Inflammatory macrophage treated with lipopolysaccharide for 4 hours (primary cell): ENCODE measurements around the gene ATF2.
"Not testable (repeated sequence)": the region's sequence is repeated elsewhere in the genome, so short reads cannot be mapped to it uniquely, and the experiment has no call there.

Experiments used
- DNase-seq: peaks from one replicate; pipeline ENCODE4 v3.0.0-alpha.2; 2020

Gene ATF2

DNA sequence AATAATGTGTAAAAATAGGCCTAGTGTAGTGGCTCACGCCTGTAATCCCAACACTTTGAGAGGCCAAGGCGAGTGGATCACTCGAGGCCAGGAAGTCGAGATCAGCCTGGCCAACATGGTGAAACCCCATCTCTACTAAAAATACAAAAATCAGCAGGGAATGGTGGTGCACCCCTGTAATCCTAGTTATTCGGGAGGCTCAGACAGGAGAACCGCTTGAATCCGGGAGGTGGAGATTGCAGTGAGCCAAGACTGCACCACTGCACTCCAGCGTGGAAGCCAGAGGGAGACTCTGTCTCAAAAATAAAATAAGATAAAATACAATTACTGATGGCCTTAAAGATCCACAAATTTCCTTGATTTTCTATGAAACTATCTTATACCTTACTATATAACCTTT lies 3.8 kb downstream of the ATF2 start:
- no peak for DNase-seq

DNA sequence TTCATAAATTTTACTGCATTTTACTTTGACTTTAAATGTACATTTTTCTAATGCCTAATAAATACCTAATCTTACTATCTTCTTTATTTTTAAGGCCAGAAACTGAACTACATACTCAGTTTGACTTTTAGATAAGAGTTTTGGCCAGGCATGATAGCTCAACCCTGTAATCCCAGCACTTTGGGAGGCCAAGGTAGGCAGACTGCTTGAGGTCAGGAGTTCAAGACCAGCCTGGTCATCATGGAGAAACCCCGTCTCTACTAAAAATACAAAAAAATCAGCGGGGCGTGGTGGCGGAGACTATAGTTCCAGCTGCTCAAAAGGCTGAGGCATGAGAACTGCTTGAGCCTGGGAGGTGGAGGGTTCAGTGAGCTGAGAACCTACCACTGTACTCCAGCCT lies 9.1 kb downstream of the ATF2 start:
- DNase-seq: no peak

DNA sequence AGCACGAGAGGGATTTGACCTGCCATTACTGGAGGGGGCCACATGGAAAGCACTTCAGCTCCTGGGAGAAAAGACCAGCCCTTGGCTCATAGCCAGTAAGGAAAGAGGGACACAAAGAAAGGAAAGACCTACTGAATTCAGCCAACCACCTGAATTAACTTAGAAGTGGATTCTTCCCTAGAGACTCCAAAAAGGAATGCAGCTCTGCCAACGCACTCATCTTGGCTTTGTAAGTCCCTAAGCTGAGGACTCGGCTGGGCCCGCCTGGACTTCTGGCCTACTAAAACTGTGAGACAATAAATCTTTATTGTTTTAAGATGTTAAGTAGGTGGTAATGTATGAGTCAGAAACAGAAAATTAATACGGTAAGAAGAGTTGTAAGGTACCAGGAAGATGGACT lies 11.5 kb downstream of the ATF2 start:
- no peak for DNase-seq

DNA sequence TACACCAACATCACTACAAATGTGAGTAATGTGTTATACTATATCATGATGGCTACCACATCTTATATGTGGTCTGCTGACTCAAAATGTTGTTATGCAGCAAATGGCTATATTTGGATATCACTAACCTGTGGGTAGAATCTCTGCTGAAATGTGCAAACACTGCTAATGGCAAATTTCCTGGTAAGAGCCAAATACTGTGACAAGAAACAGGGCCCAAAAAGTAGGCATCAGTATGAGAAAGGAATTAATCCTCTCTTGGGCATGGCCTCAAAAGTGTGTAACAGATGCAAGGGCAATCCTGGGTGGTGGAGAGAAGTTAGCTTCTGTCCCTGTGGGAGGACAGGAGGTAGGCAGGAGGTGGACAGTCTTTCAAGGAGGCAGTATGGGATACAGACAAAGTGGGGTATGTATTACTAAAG lies 13.3 kb downstream of the ATF2 start:
- DNase-seq: no peak

DNA sequence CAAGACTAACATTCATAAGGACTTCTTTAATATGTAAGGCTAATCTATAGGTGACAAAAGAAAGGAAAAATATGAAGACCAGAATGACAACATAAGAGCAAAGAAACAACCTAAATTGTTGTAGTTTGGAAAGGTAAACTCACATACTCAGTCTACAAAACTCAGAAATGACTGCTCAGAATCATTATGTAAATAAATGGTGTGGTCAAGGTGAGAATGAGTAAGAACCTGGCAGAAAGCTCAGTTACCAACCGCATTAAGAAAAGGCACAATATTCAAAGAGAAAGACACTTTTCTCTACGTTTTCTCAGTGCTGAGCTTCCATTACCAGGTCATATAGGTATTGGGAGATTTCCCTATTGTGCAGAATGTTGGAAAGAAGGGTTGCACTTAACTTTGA lies 15.8 kb downstream of the ATF2 start:
- DNase-seq: no peak

DNA sequence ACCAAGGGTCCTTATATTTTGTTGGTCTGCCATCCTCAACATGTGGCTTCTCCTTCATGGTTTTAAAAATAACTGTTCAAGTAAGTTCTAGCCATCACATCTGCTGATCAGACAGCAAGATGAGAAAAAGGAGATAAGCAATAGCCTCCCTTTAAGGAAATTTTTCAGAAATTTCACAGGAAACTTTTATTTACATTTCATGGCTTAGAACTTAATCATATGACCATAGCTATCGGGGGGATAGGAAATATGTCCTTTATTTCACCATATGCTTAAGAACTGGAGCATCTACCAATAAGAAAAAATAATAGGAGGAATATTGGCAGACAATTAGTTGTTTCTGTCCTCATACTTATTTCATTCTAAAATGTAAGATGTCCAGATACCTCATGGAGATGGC lies 16.2 kb downstream of the ATF2 start:
- DNase-seq: no peak

DNA sequence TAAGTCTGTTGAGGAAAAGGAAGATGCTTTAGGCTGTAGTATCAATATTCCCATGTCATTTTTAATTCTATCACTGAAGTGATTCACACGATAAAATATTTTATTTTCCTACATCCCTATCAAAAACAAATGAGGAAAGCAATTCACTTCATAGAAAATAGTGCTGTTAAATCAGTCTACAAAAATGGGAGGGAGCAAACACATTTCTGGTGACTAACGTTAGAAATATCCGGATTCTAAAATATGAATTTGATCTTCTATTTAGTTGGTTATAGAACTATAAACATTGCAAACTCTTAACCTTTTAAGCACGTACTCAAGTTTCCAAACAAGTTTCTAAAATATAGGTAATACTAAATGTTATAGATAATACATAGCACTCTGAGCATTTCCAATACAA lies 20.8 kb downstream of the ATF2 start:
- DNase-seq: no peak

DNA sequence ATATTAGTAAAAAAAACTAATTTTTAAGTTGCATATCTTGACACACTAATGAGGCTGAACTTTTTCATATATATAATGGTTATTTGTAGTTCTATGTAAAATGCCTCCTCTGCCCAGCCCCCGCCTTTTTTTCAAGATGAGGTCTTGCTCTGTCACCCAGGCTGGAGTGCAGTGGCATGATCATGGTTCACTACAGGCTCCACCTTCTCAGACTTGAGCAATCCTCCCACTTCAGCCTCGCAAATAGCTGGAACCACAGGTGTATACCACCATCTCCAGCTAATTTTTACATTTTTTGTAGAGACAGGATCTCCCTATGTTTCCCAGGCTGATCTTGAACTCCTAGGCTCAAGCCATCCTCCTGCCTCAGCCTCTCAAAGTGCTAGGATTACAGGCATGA lies 24.3 kb downstream of the ATF2 start:
- no peak for DNase-seq

DNA sequence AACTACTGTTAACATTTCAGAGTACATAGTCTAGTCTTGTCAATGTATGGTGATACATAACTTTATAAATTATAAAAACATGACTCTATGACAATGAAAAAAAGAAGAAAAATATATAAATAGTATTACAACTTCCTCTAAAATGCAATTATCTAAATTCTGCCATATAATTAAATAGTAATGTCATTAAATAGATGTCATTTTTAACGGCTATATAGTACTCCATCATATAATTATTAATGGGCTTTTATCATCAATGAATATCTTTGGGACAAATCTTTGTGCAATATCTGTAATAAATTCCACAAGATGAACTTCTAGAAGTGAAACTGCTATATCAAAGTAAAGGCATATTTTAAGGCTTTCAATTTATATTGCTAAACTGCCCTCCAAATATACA lies 24.8 kb downstream of the ATF2 start:
- DNase-seq: no peak

DNA sequence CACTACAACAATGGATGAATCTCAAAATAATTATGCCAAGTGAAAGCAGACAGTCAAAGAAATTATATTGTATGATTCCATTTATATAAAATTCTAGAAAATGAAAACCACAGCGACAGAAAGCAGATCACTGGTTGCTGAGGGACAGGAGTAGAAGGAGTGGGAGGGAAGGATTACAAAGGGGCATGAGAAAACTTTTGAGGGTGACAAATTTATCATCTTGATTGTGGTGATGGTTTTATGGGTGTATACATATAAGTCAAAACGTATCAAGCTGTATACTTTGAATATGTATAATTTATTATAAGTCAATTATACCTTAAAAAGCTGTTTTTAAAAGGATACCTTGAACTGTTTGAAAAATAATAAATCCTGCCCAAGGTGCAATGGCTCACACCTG lies 27.7 kb downstream of the ATF2 start:
- no peak for DNase-seq

DNA sequence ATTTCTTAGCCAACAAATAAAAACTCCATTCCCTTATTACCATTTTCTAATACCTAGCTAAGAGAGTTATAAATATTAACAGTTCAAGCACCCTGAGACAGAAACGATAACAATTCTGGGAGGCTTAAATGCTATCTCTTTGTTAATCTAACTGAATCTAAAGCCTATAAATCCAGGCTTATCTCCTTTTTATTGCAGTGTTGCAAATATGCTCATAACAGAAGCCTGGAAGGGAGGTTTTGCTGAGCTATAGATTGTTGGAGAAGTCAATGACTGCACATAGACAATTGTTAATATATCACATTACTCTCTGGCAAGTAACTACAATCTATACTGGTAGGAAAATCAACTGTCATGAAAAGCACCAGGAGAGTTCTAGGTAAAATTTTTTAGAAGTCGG lies 30.2 kb downstream of the ATF2 start:
- no peak for DNase-seq

DNA sequence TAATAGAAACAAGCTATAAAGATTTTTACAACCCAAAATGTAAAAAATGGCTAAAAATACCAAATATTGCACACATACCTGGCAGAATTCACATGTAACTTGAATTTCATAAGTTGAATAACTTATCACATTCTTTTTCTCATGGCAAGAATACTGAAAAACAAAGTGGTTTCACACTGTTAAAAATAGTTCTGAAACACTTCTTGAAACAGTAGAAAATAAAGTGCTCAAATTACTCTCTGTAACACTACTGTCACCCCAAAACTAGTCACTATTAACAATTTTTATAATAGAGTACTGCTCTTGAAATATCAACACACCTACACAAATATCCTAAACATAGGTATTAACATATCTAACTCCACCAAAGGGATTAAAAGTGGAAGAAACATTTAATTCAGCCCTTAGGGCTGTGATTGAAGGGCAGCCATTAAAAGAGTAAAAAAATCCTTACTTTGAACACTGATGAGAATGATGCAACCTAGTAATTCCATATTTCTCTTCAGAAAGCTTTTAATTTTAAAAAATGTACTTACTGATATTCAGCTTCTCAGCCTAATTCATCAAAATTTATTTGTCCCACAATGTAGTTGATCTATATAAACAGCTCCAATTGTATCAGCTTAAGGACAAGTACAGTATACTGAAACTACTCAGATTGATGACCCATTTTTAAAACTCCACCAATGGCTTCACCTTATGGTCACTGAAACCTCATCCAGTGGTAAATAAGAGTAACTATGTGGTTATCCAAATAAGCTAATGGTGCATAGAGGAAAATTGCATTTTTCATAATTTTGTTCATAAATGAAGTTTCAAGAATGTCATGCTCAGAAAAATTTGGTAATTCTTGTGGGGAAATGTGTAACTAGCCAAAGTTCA lies 31.4 kb downstream of the ATF2 start:
- no peak for DNase-seq

DNA sequence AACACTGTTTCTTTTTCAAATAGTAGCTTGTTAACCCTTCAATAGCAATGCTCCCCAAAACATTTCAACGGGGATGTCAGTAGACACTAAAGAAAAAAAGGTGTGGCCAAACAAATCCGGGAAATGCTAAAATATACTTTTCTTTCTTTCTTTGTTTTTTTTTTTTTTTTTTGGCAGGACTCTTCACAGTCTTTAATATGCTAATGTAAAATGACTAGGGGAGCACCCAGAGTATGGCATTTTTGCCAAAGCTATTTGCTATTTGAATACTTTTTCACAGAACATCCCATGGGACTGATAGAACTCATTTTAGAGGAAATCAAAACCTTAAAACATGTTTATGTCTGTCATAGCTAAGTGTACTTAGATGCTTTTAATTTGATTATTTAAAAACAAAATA lies 32.1 kb downstream of the ATF2 start:
- DNase-seq: no peak

DNA sequence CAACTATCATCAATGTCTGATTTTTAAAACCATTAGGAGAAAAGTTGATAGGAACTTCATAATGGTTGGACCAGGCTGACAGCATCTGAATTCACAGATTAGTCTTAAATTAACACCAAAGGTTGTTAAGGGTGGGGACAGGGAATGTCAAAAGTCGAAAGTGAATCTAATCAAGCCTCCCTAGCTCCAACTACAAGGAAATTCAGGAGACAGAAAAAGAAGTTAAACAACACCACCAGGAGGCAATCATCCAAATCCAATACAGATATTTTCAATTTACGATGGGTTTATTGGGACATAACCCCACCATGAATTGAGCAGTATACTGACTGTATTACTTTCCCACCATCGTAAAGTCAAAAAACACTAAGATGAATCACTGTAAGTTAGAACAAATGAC lies 32.8 kb downstream of the ATF2 start:
- no peak for DNase-seq

DNA sequence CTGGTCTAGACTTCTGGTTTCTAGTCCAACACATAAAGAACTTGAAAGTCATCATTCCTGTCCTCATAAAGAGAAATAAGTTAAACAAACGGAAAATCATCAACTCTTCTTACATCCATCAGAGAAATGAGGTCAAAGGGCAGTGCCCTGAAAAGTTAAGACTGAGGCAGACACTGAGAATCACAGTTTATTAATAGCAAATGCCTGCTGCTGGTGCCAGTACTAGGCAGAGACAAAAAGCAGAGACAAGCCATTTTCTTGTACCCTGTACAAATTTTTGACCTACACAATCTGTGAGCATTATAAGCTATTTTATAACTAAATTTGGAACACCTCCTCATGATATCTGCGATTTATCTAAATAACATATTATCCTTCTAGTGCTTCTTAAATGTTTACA lies 36.8 kb downstream of the ATF2 start:
- no peak for DNase-seq

DNA sequence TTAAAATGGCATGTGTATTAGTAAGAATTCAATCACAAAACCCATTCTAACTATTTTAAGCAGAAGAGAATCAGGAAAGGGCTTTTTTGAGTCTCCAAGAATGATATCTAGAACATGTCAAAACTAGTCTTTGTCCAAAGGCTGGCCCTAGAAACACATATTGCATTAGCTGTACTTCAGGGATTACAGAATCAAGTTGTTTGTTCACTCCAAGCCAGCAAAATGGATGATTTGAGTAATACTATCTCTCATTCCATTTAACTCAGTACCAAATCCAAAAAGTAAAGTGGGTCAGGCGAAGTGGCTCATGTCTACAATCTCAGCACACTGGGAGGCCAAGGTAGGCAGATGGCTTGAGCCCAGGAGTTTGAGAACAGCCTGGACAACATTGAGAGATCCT lies 41.3 kb downstream of the ATF2 start:
- DNase-seq: no peak

DNA sequence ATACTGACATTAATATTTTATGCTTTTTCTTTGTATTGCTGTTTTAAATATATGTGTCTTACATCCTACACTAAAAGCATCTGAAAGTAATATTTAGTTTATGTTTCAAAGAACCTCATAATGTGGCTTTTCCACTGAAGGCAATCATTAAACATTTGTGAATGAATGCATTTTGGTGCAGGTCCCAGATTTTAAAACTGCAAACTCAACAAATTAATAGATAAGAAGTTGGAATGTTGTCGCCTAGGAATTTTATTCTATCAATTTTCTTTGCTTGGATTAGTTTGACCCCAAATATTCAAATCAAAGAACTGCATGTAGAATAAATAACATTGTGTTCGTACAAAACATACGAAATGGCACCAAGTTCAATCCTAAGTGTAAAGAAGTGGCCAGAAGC lies 44.7 kb downstream of the ATF2 start:
- no peak for DNase-seq

DNA sequence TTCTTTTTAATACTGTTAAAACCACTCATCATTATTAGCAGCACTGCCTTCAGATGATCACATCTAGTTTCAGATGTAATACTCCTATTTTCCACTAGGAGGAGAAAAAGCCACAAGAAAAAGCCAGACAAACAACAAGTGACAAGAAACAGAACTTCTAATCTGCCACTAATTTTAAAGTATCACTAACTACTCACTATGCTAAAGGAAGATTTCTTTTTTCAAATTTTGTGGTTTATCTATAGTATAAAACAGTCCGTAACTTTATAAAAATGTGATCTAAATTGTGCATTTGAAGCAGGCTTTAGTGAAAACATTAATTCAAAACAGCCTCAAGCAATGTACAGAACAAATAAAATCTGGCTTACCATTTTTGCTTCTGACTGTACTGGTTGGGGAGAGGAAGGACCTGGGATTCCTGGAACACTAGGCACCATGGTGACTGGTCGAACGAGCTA lies 56.8 kb downstream of the ATF2 start:
- DNase-seq: peak; percentile 49

DNA sequence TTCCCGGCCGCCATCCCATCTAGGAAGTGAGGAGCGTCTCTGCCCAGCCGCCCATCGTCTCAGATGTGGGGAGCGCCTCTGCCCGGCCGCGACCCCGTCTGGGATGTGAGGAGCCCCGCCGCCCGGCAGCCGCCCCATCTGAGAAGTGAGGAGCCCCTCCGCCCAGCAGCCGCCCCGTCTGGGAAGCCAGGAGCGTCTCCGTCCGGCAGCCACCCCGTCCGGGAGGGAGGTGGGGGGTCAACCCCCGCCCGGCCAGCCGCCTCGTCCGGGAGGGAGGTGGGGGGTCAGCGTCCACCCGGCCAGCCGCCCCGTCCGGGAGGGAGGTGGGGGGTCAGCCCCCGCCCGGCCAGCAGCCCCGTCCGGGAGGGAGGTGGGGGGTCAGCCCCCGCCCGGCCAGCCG lies 59.9 kb downstream of the ATF2 start:
- not testable (repeated sequence) for DNase-seq

DNA sequence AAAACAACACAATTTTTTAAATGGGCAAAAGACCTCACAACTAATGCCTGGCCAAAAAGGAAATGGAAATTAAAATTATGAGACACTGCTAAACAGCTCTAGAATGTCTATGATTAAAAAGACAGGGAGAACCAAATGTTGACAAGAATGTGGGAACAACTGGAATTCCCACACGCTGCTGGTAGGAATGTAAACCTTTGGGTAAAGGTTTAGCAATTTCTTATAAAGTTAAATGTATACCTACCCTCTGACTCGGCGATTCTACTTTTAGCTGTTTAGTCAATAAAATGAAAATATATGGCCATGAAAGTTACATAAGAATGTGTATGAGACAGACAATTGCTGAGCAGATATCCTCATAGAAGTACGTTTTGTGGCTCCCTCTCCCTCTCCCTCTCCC lies 60.9 kb downstream of the ATF2 start:
- DNase-seq: no peak

DNA sequence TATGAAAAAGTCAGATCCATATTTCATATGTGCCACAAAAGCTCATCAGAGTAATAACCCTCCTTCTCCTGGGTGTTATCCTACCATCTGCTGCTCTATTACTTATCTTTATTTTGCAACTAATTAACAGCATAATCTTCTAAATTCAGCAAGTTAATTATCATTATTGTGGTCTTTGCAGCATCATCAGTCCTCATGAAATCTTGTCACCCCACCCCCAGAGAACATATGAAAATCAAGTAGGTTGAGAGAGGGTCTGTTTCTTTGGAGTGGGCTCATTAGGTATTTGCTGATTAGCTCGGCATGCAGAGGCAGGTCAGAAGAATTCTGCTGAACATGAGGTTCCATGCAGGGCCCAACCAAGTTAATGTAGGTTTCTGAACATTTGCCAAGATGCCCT lies 64.8 kb downstream of the ATF2 start:
- no peak for DNase-seq

DNA sequence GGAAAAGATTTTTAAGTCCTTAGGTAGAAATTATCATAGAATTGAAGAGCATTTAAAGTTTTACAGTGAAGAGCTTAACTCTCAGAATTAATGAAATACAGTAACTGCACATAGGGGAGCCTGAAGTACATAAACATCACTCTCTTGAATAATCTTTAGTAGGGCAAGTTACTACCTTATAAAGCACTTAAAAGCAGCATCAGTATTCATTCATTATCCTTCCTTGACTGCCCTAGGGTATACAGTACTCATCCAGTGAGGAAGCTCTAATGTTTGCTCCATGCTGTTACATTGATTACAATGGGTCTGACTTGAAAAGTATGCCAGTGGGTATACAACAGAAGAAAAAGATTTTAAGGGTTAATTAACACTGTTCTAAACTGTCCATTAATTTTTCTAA lies 66.5 kb downstream of the ATF2 start:
- DNase-seq: no peak

DNA sequence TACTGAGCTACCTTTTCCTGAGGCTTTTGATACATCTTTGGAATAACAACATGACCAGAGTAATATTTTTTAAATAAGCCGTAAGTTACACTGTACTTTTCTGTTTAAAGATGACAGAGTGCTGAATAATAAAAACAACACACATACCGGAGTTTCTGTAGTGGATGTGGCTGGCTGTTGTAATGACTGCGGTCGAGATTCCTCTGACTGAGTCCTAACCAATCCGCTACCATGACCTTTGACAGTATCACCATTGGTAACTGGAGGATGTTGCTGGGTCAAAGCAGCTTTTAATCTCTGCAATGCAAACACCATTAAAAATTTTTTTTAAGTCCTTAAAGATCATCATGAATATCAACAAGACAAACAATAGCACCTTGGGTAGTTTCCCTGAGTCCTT lies 70.7 kb downstream of the ATF2 start:
- DNase-seq: no peak

DNA sequence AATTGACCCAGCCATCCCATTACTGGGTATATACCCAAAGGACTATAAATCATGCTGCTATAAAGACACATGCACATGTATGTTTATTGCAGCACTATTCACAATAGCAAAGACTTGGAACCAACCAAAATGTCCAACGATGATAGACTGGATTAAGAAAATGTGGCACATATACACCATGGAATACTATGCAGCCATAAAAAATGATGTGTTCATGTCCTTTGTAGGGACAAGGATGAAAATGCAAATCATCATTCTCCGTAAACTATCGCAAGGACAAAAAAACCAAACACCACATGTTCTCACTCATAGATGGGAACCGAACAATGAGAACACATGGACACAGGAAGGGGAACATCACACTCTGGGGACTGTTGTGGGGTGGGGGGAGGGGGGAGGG lies 83.9 kb downstream of the ATF2 start:
- not testable (repeated sequence) for DNase-seq

DNA sequence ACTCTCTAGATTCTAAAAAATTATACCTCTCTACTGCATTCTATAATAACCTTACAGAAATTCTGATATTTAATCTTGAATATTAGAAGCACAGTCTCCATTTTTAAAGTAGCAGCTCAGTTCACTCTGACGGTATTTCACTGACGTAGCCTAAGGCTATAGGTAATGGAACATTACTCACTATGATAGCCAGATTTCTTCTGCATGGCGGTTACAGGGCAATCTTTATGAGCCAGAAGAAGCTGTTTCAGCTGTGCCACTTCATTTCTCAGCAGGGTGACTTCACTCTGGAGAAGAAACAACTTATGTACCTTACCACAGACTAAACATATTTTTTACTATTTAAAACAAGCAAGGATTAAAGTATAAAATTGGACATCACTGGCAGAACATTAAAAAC lies 87.5 kb downstream of the ATF2 start:
- DNase-seq: no peak
